ENCODE results near the gene ASIC4. TPM values are rescaled to one million over a fixed set of nuclear protein-coding genes. Genes with fewer than 3 reads are reported as not detected.

The ASIC4 gene
- total and polyA plus RNA-seq, 12 donors: 0.15 to 16.3 (median 1.1) TPM; not detected in 4

GRCh38 chr2:219497495-219498279, 16.6 kb upstream of the ASIC4 start:
- DNase-seq: peak; percentile 81 to 93 (median 90)
- Histone ChIP-seq H3K36me3 (replicated peaks in 1 of 2) (no peaks in the 10 kb centered on the region), H3K4me1 (replicated peaks in 1 of 2) (peaks cover 6 to 30% of the 10 kb centered on the region in 2 donors), H3K27ac (peak overlapping the region; percentile 75 to 99 (median 90)), H3K27me3 (peaks cover 8% of the 10 kb centered on the region), H3K4me3 (peak overlapping the region in 3 of 4 donors; percentile 29 to 92 (median 85)), H3K9me3 (replicated peaks in 1 of 3) (no peaks in the 10 kb centered on the region)
- intact Hi-C loops (cut with DNase I): no loop called here
- TF ChIP-seq CTCF (IDR thresholded peaks at IDR 0.05) (no peak), POLR2A (IDR thresholded peaks at IDR 0.05) (peak; percentile 69 to 74)
- WGBS, 4 donors: 3 to 12% (median 5%) methylated on average over 15 to 59 of the region's 59 CpGs

GRCh38 chr2:219498280-219499057, 15.8 kb upstream of the ASIC4 start, which contains the start of gene GMPPA:
GMPPA (plus strand) TSS chr2:219498891; CDS start chr2:219499976, 1,085 bp downstream.
- DNase-seq: peak; percentile 96 to 99 (median 97)
- Histone ChIP-seq H3K9me3 (replicated peaks in 1 of 3) (no peaks in the 10 kb centered on the region), H3K36me3 (replicated peaks in 1 of 2) (peaks cover 0 to 4% of the 10 kb centered on the region in 2 donors), H3K27ac (peak within 1 kb of the TSS; percentile 75 to 99 (median 90)), H3K27me3 (peaks cover 6% of the 10 kb centered on the region), H3K4me3 (peak within 1 kb of the TSS in 3 of 4 donors; percentile 29 to 92 (median 85)), H3K4me1 (replicated peaks in 1 of 2) (peaks cover 6 to 30% of the 10 kb centered on the region in 2 donors)
- WGBS, 4 donors: 0 to 1% (median 0%) methylated on average over 39 to 49 of the region's 49 CpGs
- peak; percentile 62 to 67 for TF ChIP-seq POLR2A (IDR thresholded peaks at IDR 0.05)
- TF ChIP-seq CTCF (IDR thresholded peaks at IDR 0.05): peak in 2 of 6 experiments; percentile 14 to 20
- intact Hi-C loops (cut with DNase I): no loop called here

- Histone ChIP-seq H3K27ac (peak overlapping the region in 4 of 5 donors; percentile 87 to 99 (median 92)), H3K9me3 (replicated peaks in 1 of 3) (no peaks in the 10 kb centered on the region), H3K4me1 (replicated peaks in 1 of 2) (peaks cover 6 to 30% of the 10 kb centered on the region in 2 donors), H3K36me3 (replicated peaks in 1 of 2) (peaks cover 0 to 9% of the 10 kb centered on the region in 2 donors), H3K4me3 (peak overlapping the region in 3 of 4 donors; percentile 25 to 92 (median 85)), H3K27me3 (peaks cover 3% of the 10 kb centered on the region)
- intact Hi-C loops (cut with DNase I): no loop called here
- no peak for DNase-seq
- WGBS, 4 donors: 0 to 1% (median 0%) methylated on average over 3 of the region's 3 CpGs
- no peak for TF ChIP-seq POLR2A (IDR thresholded peaks at IDR 0.05)
Observed at GRCh38 chr2:219499058-219499307, 15.3 kb upstream of the ASIC4 start.

- peaks cover 3% of the 10 kb centered on the region for H3K27me3 ChIP-seq
- H3K36me3 ChIP-seq (replicated peaks in 1 of 2): peaks cover 0 to 15% of the 10 kb centered on the region in 2 donors
- 53 to 70% (median 67%) methylated on average over 1 of the region's 1 CpG for WGBS, 4 donors
- H3K27ac ChIP-seq: peak overlapping the region in 1 of 5 donors; percentile 95
- peaks cover 6 to 30% of the 10 kb centered on the region in 2 donors for H3K4me1 ChIP-seq (replicated peaks in 1 of 2)
- intact Hi-C loops (cut with DNase I): no loop called here
- no peak for TF ChIP-seq POLR2A (IDR thresholded peaks at IDR 0.05)
- no peak for TF ChIP-seq CTCF (IDR thresholded peaks at IDR 0.05)
- H3K9me3 ChIP-seq (replicated peaks in 1 of 3): no peaks in the 10 kb centered on the region
- H3K4me3 ChIP-seq: peak overlapping the region in 1 of 4 donors; percentile 92
- DNase-seq: no peak
Observed at GRCh38 chr2:219499555-219499954, 14.7 kb upstream of the ASIC4 start.

All from adrenal gland (tissue), 12 donors.